ENCODE data around the gene SPEM2.

SPEM2 gene

GRCh38 chr17:7425316-7425715 lies at the start of gene SPEM2:
TSS of gene SPEM2 (plus strand) at chr17:7425616. CDS start at chr17:7425689, 73 bp downstream.
- DNase-seq, result no peak

DNA sequence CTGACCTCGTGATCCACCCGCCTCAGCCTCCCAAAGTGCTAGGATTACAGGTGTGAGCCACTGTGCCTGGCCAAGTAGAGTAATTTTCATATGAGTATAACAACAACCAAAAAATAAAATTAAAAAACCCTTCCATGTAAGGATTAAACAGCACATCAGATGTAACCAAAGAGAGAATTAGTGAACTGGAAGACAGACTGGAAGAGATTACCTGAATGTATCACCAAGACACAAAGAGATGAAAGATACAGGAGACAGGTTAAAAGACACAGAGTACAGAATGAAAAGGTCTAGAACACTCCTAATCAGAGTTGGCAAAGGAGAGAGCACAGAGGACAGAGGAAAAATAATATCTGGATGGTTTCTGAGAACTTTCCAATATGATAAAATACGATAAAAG lies 46.3 kb upstream of the SPEM2 start:
- DNase-seq, result no peak

GRCh38 chr17:7380321-7380720 lies 45.1 kb upstream of the SPEM2 start:
- peak; percentile 8 for DNase-seq

DNA sequence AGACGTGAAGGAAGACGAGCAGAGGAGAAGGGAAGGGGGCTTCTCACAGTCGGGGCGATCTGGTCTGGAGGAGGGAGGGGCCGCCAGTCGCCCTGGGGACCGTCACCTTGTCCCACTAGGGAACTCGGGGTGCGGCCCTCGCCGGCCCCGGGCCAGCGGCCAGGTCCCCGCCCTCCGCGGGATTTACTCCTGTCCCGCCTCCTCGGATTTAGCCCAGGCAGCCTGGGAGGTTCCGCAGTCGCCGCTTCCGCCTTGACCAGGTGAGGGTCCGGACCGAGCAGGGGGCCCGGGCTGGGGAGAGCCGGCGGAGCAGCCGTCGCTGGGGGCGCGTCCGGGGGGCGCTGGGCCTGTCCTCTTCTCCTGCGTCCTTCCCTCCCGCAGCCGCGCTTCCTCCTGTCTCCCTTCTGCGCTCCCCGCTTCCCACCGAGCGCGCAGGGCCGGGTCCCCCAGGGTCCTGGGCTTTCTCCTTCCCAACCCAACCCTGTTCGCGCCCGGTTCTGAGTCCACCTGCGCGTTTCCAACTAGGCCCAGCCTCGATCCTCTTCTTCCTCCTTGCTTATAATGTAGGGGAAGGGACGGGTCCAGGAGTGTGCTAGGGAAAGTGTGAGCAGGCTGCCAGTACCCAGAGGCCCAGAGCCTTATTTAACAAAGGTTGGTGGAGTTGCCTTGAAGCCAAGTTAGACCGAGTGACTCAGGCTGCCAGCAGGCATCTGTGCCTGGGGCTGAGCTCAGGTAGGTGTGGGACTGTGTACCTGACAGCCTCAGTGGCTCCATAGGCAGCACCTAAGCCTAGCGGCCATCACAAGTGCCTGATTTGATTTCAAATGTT lies 44.3 kb upstream of the SPEM2 start, which contains the start of gene TNK1:
TSS of gene TNK1 (plus strand) at position 235 of the 829 bp plus-strand sequence. CDS start 1,838 bp downstream, outside the sequence.
- DNase-seq, result no peak

DNA sequence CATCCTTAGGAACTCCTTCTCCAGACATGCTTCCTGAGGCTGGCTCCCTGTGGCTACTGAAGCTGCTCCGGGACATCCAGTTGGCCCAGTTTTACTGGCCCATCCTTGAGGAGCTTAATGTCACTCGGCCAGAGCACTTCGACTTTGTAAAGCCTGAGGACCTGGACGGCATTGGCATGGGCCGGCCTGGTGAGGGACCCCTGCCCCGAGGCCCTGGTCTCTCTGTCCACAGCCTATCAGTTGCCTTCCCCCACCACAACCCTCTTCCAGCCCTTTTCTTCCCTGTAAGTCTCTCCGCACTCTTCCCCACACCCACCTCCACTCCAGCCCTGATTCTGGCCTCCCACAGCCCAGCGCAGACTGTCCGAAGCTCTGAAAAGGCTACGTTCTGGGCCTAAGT lies 42.5 kb upstream of the SPEM2 start:
- DNase-seq, result no peak

GRCh38 chr17:7383371-7383741 lies 42.1 kb upstream of the SPEM2 start:
- DNase-seq, result no peak

GRCh38 chr17:7383742-7384488 lies 41.5 kb upstream of the SPEM2 start:
- no peak for DNase-seq

DNA sequence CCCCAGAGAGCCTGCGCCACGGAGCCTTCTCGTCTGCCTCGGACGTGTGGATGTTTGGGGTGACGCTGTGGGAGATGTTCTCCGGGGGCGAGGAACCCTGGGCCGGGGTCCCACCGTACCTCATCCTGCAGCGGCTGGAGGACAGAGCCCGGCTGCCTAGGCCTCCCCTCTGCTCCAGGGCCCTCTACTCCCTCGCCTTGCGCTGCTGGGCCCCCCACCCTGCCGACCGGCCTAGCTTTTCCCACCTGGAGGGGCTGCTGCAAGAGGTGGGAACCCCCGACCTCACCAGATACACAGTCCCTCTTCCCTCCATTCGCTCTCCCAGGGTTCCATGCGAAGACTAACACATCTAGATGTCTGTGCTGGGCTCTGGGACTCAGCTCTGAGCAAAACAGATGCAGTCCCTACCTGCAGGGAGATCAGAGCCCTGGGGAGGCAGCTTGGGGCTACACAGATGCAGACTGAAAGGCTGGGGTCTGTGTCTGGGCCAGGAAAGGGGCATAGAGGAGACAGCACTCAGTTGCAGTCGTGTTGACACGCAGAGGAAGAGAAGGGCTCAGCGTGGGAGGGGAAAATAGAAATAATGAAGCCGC lies 40.8 kb upstream of the SPEM2 start:
- no peak for DNase-seq

GRCh38 chr17:7388856-7389255 lies 36.6 kb upstream of the SPEM2 start:
- DNase-seq, result no peak

DNA sequence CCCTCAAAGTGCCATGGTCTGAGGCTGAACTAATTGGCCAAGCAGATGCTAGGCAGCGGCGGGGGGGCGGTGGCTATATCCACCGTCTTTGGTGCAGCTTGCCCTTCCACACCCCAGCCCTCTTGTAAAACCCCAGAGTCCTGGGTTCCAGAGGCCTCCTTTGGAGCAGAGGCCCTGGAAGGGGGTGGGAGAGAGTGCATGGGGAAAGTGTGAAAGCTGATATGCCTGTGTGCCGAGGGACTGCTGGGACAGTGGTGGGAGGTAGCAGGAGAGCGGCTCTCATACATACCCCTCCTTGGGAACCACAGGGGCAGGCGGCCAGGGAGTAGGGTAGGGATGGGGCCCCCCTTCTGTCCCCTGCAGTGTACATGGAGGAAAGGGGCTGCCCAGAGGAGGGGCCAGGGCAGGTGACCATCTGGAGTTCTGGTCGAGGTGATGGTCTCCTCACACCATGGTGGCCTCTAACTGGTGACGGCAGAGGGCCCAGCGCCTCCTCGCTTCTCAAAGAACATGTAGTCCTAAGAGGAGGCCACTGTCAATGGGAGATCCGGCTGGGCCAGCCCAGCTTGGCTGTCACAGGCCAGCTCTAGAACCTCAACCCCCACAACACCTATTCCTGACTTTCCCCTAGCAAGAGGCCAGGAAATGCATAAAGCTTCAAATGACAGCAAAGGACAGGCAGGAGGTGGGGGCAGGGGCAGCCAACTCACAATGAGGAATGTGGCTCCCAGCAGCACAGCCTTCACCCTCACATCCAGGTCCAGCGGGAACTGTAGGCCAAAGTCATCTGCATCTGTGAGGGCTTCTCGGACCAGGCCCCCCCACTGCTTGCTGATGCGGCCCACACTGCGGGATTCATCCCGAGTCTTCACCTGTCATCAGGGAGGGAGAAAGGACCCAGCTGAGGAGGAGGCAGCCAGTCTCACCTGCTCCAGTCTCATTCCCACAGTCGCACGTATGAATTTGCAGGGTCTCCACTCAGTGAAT lies 35.2 kb upstream of the SPEM2 start:
- no peak for DNase-seq

- no peak for DNase-seq
Measured at GRCh38 chr17:7391307-7391706, 34.1 kb upstream of the SPEM2 start.

DNA sequence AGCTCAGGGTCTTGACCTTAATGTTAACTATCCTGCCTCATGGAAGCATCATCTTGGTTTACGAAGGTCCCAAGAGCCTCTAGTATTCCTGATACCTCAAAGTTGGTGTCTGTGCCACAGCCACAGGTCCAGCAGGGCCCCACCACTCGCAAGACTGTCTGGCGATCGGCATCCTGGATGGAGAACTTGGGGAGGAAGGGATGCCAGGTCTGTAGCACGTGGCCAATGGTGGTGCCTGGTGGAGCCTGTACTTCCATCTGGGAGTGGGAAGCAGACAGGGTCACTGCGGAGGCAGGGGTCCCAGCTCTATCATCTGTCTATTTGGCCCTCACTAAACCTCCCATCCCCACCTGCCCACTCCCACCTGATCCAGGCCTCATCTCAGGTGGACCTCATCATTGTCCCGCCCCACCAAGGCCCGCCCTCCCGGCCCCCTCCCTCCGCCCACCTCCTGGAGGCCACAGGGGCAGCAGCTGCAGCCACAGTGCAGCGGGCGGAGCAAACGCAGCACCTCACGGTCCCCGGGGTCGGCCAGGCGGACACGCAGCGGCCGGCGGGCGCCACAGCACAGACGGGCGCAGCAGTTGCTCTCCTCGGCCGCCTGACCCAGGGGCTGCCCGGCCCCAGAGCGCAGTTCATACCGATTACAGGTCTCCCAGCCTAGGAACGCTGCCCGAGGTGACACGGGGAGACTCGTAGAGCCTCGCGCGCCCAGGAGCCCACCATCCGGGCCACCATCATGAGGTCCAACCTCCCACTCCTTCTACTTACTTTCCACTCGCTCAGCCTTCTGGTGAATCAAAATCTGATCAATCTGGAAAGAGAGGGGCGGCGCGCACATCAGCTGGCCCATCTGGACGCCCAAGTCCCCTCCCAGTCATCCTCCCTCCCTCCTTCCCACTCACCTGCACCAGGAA lies 32.5 kb upstream of the SPEM2 start:
- no peak for DNase-seq

- DNase-seq, result no peak
Measured at GRCh38 chr17:7393613-7394451, 31.6 kb upstream of the SPEM2 start.

DNA sequence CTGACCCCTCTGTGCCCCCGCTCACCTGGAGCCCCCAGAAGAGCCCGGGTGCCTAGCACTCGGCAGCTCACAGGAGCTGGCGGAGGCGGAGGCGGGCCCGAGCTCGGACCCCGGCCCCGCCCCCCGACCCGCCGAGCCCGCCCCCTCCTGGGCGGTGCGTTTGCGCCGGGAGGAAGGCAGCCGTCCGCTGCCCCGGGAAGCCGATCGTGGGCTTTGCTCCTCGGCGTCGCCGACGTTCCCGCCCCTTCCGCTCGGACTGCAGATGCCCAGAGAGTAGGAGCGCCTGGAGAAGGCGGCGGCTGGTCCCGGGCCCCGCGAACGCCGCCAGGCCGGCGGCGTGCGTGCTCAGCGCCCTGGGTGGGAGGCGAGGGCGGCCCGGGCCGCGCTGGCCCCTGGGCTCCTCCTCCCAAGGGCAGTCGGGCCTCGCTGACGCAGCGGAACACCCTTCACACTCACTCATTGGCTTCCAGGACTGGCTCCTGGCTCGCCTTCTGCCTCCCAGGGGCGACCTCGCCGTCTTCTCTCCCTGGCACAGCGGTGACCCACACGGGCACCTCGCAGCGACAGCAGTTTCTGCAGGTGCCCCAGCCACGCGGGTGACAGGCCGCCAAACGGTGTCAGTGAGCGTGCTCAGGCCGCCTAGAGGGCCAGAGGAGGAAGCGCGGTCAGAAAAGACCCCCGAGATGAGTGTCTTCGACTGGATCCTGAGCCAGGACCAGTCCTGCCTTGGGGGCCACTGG lies 30.8 kb upstream of the SPEM2 start, which contains the start of gene PLSCR3:
TSS of gene PLSCR3 (minus strand) at position 74 of the 740 bp plus-strand sequence. CDS start 415 bp downstream, outside the sequence.
- DNase-seq, result peak; percentile 56

- DNase-seq, result no peak
Measured at GRCh38 chr17:7396147-7396546, 29.3 kb upstream of the SPEM2 start.

DNA sequence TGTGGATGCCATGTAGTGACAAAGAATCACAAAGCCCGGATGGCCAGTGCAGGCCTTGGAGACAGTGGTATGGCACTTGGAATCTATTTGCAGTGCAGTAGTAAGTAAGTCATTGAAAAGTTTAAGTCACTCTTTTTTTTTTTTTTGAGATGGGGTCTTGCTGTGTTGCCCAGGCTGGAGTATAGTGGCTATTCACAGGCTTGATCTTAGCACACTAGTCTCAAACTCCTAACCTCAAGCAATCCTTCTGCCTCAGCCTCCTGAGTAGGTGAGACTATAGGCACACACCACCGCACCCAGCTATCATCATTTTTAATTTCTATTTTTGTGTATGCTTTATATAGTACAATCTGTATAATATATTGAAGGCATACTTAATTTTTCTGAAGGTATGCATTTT lies 26.8 kb upstream of the SPEM2 start:
- no peak for DNase-seq

- DNase-seq, result no peak
Measured at GRCh38 chr17:7403043-7403726, 22.2 kb upstream of the SPEM2 start.

DNA sequence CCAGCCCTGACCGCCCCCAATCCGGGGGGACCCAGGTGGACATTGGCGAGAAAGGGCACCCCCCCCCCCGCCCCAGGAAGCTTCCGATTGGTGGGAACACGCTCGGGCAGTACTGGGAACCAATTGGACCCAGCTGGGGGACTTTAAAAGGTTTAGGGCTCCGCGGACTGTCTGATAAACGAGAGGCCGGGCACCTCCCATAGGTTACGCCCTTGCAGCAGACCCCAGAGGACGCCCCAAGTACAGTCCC lies 21.8 kb upstream of the SPEM2 start:
- peak; percentile 52 for DNase-seq

Measured in NCI-H1694 treated with DMSO at 0.1 percent for 48 hours (cell line).